BJ (cell line): ENCODE results near the gene PCDH15. TPM values are rescaled to one million over a fixed set of nuclear protein-coding genes. Genes with fewer than 3 reads are reported as not detected.

Experiments used
- CTCF ChIA-PET: fragments of 350-600 bp; formaldehyde crosslinking; extraction: SDS; loops from one replicate; lab custom pipeline; 2021; ENCODE audit warnings: antibody characterized with exemption, inconsistent platforms; lab: Yijun Ruan, JAX
- POLR2A ChIA-PET: fragments of 300-600 bp; sonication (Branson Sonifier 250); formaldehyde crosslinking; extraction: SDS; loops from one replicate; lab custom pipeline; 2021; ENCODE audit warnings: antibody characterized with exemption; lab: Charles Lee
- DNase-seq: peaks from one replicate; pipeline ENCODE4 v3.0.0-alpha.2; 2011; ENCODE audit warnings: low read depth
- H3K27me3 ChIP-seq: 2 replicates; pipeline ENCODE4 v1.6.0; 2011; ENCODE audit warnings: low read length; ENCODE audit not compliant: control insufficient read depth, insufficient read depth
- H3K36me3 ChIP-seq: 2 replicates; pipeline ENCODE4 v1.5.1; 2011; ENCODE audit warnings: low read length; ENCODE audit not compliant: control insufficient read depth, insufficient read depth
- H3K4me3 ChIP-seq: 2 replicates; pipeline ENCODE4 v1.5.1; 2011; ENCODE audit warnings: low read depth, mild to moderate bottlenecking, control low read depth, low read length
- polyA plus RNA-seq: library from polyadenylated mRNA; depleted of rRNA; stranded (reverse); fragments of >200 nt; gene quantifications from 2 replicates; pipeline ENCODE4 v1.2.3, GENCODE V29; 2011
- TF ChIP-seq, protein P1 (sequence below): IDR thresholded peaks from 2 replicates; pipeline ENCODE4 v1.5.1; 2011; ENCODE audit warnings: low read depth, mild to moderate bottlenecking, control low read depth, inconsistent platforms, low read length, moderate library complexity; ENCODE audit not compliant: insufficient read depth

The PCDH15 gene
- polyA plus RNA-seq, 1 experiment: not detected

- CTCF ChIA-PET: no interaction called here
- Histone ChIP-seq H3K36me3 (no peaks in the 10 kb centered on the region), H3K4me3 (no peak overlapping the region), H3K27me3 (no peaks in the 10 kb centered on the region)
- POLR2A ChIA-PET: no interaction called here
- TF ChIP-seq, protein P1, sequence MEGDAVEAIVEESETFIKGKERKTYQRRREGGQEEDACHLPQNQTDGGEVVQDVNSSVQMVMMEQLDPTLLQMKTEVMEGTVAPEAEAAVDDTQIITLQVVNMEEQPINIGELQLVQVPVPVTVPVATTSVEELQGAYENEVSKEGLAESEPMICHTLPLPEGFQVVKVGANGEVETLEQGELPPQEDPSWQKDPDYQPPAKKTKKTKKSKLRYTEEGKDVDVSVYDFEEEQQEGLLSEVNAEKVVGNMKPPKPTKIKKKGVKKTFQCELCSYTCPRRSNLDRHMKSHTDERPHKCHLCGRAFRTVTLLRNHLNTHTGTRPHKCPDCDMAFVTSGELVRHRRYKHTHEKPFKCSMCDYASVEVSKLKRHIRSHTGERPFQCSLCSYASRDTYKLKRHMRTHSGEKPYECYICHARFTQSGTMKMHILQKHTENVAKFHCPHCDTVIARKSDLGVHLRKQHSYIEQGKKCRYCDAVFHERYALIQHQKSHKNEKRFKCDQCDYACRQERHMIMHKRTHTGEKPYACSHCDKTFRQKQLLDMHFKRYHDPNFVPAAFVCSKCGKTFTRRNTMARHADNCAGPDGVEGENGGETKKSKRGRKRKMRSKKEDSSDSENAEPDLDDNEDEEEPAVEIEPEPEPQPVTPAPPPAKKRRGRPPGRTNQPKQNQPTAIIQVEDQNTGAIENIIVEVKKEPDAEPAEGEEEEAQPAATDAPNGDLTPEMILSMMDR: no peak
- no peak for DNase-seq
Measured at GRCh38 chr10:53898532-53898931, 902.5 kb downstream of the PCDH15 start.

DNA sequence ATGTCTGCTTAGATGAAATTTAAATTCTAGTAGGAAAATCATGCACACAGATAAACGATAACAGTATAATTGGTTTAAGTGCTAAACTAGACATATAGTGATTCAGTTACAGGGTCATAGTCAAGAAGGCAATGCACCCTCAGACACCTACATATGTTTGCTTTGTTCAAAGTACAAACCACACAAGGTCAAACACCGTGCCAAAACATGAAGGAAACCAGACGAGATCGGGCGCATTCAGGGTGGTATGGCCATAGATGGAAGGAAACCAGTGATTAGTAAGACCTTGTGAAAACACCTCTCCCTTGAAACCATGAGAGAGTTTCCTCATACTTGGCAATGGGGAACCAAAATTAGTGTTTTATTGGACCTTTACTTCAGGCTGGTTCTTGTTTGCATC is 906.9 kb downstream of the PCDH15 start:
- DNase-seq: no peak
- ChIA-PET POLR2A (no interaction called here), CTCF (no interaction called here)
- H3K27me3 ChIP-seq: no peaks in the 10 kb centered on the region
- no peak overlapping the region for H3K4me3 ChIP-seq
- TF ChIP-seq, protein P1: no peak
- H3K36me3 ChIP-seq: no peaks in the 10 kb centered on the region

GRCh38 chr10:53893061-53893460 is 908.0 kb downstream of the PCDH15 start:
- no peak overlapping the region for H3K4me3 ChIP-seq
- TF ChIP-seq, protein P1: no peak
- no peaks in the 10 kb centered on the region for H3K27me3 ChIP-seq
- POLR2A ChIA-PET: no interaction called here
- no peaks in the 10 kb centered on the region for H3K36me3 ChIP-seq
- no peak for DNase-seq
- CTCF ChIA-PET: no interaction called here

DNA sequence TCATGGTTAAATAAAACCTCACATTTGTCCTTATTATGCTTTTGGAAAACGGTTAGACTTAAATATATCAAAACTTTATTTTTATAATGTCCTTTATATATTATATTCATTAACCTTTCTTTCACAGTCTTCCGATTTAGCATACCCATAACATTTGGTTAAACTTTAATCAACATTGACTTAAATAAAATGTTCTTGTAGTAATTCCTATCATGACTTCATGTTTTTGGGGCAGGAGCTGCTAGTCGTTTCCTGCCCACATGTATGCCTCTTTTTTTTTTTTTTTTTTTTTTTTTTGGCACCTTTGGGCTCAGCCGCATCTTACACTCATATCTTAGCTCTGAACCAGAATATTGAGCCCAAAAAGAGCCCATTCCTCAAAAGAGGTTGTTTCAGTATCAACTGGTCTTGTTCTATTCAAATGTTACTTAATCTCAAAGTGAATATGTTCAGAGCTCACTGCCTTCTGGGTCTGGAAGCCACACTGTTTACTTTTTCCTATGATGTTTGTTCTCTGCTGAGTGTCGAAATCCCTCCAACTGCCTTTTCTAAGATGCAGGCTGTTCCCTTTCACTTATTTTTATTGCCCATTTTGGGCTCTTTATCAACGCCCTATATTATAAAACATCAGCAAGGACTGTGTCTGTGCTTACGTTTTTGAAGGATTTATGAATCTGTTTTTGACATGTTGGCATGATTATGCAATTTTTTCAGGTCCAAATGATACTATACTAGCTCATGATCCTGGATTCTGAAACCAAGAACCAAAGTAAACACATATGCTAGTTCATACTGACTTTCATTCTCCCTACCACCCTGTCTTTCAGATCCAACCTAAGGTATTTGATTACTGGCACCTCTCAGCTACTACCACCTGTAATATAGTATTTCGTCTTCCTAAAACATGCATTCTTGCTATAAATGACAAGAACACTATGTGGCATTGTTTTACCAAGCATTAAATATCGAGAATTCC is 914.4 kb downstream of the PCDH15 start:
- TF ChIP-seq, protein P1: no peak
- ChIA-PET CTCF (no interaction called here), POLR2A (no interaction called here)
- H3K4me3 ChIP-seq: no peak overlapping the region
- no peaks in the 10 kb centered on the region for H3K36me3 ChIP-seq
- H3K27me3 ChIP-seq: no peaks in the 10 kb centered on the region
- DNase-seq: no peak

DNA sequence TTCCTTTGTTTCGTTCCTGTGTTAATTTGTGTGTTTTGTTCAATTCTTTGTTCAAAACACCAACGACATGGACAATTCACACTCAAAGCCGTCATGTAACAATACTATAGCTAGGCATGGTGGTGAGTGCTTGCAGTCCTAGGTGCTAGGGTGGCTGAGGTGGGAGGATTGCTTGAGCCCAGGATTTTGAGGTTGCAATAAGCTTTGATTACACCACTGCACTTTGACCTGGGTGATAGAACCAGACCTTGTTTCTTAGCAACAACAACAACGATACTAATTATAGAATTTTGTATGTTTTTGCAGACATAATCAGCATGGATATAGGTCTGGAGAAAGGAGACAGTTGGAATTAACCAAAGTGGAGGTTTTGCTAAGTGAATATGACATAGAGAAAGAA is 936.2 kb downstream of the PCDH15 start:
- CTCF ChIA-PET: no interaction called here
- TF ChIP-seq, protein P1: no peak
- no peaks in the 10 kb centered on the region for H3K36me3 ChIP-seq
- H3K27me3 ChIP-seq: no peaks in the 10 kb centered on the region
- DNase-seq: no peak
- POLR2A ChIA-PET: no interaction called here
- no peak overlapping the region for H3K4me3 ChIP-seq
